ENCODE results near the gene ARHGAP42.

Gene ARHGAP42

GRCh38 chr11:100821198-100821597, 134.1 kb downstream of the ARHGAP42 start:
- no peaks in the 10 kb centered on the region for H3K27me3 Mint-ChIP-seq (ENCODE audit: low read depth)
- H3K4me3 Mint-ChIP-seq = no peak overlapping the region
- no peaks in the 10 kb centered on the region for H3K36me3 Mint-ChIP-seq (ENCODE audit: low read depth)

DNA sequence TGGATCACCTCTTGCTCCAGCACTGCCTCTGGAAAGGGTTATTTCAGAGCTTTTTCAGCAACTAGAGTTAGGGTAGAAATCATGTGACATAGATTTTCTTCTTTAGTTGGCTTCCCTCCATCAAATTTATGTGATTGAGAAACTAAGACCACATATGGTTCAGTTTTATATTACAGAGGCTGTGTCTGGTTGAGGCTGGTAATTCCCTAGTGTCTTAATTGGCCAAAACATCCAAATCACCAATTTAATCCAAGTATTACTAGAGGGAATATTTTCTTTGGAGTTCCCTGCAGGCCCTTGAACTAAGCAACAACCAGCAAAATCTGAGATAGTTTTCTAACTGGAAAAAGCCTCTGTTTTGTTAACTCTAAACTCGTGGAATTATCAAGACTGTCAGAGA, 136.3 kb downstream of the ARHGAP42 start:
- Mint-ChIP-seq H3K4me3 (no peak overlapping the region), H3K27me3 (ENCODE audit: low read depth) (no peaks in the 10 kb centered on the region), H3K36me3 (ENCODE audit: low read depth) (no peaks in the 10 kb centered on the region), H3K9me3 (peaks cover 3% of the 10 kb centered on the region), H3K27ac (no peak overlapping the region), H3K4me1 (ENCODE audit: low read depth) (no peaks in the 10 kb centered on the region)
- DNase-seq (ENCODE audit: low spot score) = no peak

More at GRCh38 chr11:100821198-100821597, 134.1 kb downstream of the ARHGAP42 start:
- no peaks in the 10 kb centered on the region for H3K4me1 Mint-ChIP-seq (ENCODE audit: low read depth)
- no peak overlapping the region for H3K27ac Mint-ChIP-seq
- DNase-seq (ENCODE audit: low spot score) = no peak
- peaks cover 6% of the 10 kb centered on the region for H3K9me3 Mint-ChIP-seq

DNA sequence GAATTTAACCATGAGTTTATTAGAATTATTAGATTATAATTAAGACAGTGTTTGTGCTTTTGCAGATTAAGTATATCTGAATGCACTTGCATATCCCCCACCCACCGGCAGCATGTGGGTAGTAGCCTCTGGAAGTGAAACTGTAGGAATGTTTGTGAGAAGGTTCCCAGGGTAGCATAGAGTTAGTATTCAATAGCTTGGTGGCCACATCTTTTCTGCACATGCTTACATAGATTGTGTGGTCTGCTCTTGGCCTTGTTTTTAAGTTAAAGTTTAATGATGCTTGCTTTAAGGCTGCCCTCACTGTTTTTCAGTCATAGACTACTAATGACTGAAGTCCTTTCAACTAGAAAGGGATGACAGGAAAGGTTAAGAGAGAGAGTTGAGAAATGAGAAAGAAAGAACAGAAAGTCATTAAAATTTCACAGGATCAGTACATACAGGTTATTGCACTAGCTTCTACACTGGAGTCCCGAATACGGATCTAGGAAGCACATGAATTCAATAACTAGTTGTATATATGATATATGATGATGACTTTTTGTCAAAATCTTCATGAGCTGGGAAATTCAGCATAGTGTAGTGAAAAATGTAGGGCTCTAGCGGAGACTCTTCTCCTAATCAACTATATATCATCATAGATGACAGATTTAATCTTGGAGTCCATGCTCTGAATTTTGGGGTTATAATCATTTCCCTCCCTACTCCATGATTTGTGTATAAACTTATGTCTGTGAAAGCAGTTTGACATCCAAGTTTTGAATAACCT, 137.1 kb downstream of the ARHGAP42 start:
- Mint-ChIP-seq H3K4me3 (no peak overlapping the region), H3K4me1 (ENCODE audit: low read depth) (no peaks in the 10 kb centered on the region), H3K9me3 (peaks cover 3% of the 10 kb centered on the region), H3K36me3 (ENCODE audit: low read depth) (no peaks in the 10 kb centered on the region), H3K27ac (no peak overlapping the region), H3K27me3 (ENCODE audit: low read depth) (no peaks in the 10 kb centered on the region)
- no peak for DNase-seq (ENCODE audit: low spot score)

DNA sequence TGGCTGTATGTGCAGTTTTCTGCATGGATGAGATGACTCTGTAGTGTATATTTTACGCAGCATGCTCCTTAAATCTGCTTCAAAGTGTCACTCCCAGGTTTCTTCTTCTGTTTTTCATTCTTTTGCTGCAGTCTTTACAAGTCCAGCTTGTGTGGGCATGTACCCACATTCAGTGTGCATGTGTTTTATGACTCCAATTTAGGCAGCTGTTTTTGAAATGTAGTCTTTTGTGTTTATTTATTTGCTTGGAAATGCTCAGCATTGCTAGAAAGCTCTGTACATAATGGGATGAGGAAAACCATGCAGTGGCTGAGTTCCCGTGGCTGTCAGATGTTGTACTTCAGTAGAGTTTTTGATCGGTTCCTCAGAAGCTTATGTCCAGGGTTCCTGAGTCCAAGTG, 138.5 kb downstream of the ARHGAP42 start:
- no peak for DNase-seq (ENCODE audit: low spot score)
- H3K4me1 Mint-ChIP-seq (ENCODE audit: low read depth) = no peaks in the 10 kb centered on the region
- H3K9me3 Mint-ChIP-seq = peaks cover 3% of the 10 kb centered on the region
- H3K27me3 Mint-ChIP-seq (ENCODE audit: low read depth) = no peaks in the 10 kb centered on the region
- H3K27ac Mint-ChIP-seq = no peak overlapping the region
- no peak overlapping the region for H3K4me3 Mint-ChIP-seq
- H3K36me3 Mint-ChIP-seq (ENCODE audit: low read depth) = no peaks in the 10 kb centered on the region

DNA sequence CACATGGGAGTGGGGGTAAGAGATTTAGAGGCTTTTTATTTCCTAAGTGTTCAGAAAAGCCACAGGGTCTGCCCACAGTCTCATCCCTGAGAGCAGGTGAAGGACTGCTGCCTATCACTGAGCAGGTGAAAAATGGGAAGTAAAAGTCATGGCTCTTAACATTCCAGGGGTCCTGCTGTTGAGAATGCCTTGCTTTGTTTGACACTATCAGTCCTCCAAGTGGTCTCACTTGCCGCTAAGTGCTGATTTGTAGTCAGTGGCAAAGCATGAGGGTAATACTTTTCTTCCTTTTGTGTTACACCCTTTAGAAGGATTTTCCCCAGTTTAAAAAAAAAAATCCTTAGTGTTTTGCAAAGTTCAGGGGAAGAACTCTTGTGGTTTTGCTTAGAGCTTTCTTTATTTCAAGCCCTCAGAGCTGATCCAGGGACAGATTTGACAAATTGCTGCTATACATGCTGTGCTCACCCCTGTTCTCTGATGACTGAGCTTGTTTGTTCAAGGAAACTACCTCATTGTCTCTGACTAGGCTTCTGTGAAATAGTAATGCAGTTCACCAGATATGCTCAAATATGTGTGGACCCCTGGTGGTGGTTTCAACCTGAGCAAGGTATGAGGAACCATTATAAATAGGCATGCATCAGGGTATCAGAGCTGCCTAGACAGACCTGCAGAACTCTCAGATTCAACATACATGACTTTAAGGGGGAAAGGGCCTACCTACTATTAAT, 141.0 kb downstream of the ARHGAP42 start:
- no peak overlapping the region for H3K4me3 Mint-ChIP-seq
- no peaks in the 10 kb centered on the region for H3K4me1 Mint-ChIP-seq (ENCODE audit: low read depth)
- H3K9me3 Mint-ChIP-seq = no peaks in the 10 kb centered on the region
- no peaks in the 10 kb centered on the region for H3K27me3 Mint-ChIP-seq (ENCODE audit: low read depth)
- H3K36me3 Mint-ChIP-seq (ENCODE audit: low read depth) = no peaks in the 10 kb centered on the region
- no peak for DNase-seq (ENCODE audit: low spot score)
- no peak overlapping the region for H3K27ac Mint-ChIP-seq

- no peak for DNase-seq (ENCODE audit: low spot score)
- no peaks in the 10 kb centered on the region for H3K27me3 Mint-ChIP-seq (ENCODE audit: low read depth)
- H3K36me3 Mint-ChIP-seq (ENCODE audit: low read depth) = no peaks in the 10 kb centered on the region
- H3K9me3 Mint-ChIP-seq = no peaks in the 10 kb centered on the region
- no peak overlapping the region for H3K4me3 Mint-ChIP-seq
- no peak overlapping the region for H3K27ac Mint-ChIP-seq
- no peaks in the 10 kb centered on the region for H3K4me1 Mint-ChIP-seq (ENCODE audit: low read depth)
These were observed 143.2 kb downstream of the ARHGAP42 start for GRCh38 chr11:100830274-100830673.

DNA sequence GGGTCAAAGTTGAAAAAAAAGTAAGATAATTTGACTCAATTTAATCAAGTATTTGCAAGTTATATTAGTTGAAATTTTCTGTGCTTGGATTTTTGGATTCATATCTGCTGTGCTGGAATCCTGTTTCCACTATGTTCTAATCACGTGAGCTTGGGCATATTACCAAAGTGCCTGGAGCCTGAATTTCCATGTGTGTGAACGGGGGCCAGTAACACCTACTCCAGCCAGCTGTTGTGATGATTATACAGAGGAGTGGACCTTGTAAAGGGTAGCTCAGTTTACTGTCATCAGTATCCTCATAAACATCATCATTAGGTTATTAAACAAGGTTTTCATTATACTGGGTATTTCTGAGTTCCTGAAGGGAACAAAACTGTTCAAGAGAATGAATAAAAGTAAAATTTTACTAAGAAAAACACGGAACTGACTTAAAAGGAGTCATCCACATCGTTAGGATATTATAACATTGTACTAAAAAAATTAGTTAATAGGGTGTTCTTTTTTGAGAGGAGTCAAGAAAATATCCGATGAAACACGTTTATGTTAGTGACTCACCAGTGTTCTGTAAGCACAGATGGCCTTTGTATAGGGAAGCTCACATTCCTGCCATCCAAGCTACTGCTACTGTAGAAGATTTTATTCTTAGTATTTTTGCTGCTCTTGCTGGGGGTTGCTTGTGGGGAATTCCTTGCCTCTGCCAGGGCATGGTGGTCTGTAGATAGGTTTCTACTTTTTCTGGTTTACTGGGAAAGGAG, 144.1 kb downstream of the ARHGAP42 start:
- Mint-ChIP-seq H3K9me3 (no peaks in the 10 kb centered on the region), H3K27ac (no peak overlapping the region), H3K4me3 (no peak overlapping the region), H3K36me3 (ENCODE audit: low read depth) (no peaks in the 10 kb centered on the region), H3K4me1 (ENCODE audit: low read depth) (no peaks in the 10 kb centered on the region), H3K27me3 (ENCODE audit: low read depth) (no peaks in the 10 kb centered on the region)
- DNase-seq (ENCODE audit: low spot score) = no peak

- no peak for DNase-seq (ENCODE audit: low spot score)
- no peaks in the 10 kb centered on the region for H3K4me1 Mint-ChIP-seq (ENCODE audit: low read depth)
- no peak overlapping the region for H3K4me3 Mint-ChIP-seq
- no peaks in the 10 kb centered on the region for H3K9me3 Mint-ChIP-seq
- no peaks in the 10 kb centered on the region for H3K27me3 Mint-ChIP-seq (ENCODE audit: low read depth)
- H3K36me3 Mint-ChIP-seq (ENCODE audit: low read depth) = no peaks in the 10 kb centered on the region
- H3K27ac Mint-ChIP-seq = no peak overlapping the region
These were observed 144.9 kb downstream of the ARHGAP42 start for GRCh38 chr11:100831929-100832494.

GRCh38 chr11:100832829-100833228, 145.7 kb downstream of the ARHGAP42 start:
- Mint-ChIP-seq H3K9me3 (no peaks in the 10 kb centered on the region), H3K27me3 (ENCODE audit: low read depth) (no peaks in the 10 kb centered on the region), H3K4me3 (no peak overlapping the region), H3K4me1 (ENCODE audit: low read depth) (no peaks in the 10 kb centered on the region), H3K36me3 (ENCODE audit: low read depth) (no peaks in the 10 kb centered on the region), H3K27ac (no peak overlapping the region)
- no peak for DNase-seq (ENCODE audit: low spot score)

DNA sequence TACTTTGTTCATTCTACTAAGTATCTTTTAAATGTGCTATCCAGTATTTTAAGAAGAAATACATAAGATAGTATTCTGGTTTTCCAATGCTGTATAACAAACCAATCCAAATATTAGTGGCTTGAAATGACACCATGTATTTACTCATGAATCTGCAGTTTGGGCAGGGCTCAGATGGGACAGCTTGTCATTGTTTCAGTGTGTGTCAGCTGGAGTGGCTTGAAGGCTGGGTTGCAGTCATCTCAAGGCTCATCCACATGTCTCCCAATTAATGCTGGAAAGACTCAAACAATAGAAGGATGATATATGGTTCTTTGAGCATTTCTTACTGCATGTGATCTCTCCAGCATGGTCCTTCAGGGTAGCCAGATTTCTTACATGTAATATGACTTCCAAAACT, 146.2 kb downstream of the ARHGAP42 start:
- Mint-ChIP-seq H3K4me1 (ENCODE audit: low read depth) (no peaks in the 10 kb centered on the region), H3K27ac (no peak overlapping the region), H3K4me3 (no peak overlapping the region), H3K9me3 (no peaks in the 10 kb centered on the region), H3K36me3 (ENCODE audit: low read depth) (no peaks in the 10 kb centered on the region), H3K27me3 (ENCODE audit: low read depth) (no peaks in the 10 kb centered on the region)
- DNase-seq (ENCODE audit: low spot score) = no peak

DNA sequence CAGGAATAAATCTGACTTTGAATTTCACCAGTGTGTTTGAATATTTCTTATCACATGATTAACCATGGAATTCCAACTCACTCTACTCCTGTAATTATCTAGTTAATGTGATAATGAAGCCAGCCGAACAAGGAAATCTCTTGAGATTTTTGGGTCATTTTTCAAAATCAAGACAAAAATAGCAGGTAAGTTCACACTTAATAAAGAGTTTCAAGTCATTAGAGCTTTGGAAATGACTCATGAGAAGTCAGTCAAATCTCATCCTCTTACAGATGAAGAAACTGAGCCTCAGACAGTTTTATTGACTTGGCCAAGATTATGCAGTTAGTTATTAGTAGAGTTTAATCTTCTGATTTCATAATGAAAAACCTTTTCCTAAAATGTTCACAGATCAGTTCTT, 148.8 kb downstream of the ARHGAP42 start:
- Mint-ChIP-seq H3K4me3 (no peak overlapping the region), H3K27me3 (ENCODE audit: low read depth) (no peaks in the 10 kb centered on the region)

GRCh38 chr11:100837311-100837710, 150.2 kb downstream of the ARHGAP42 start:
- Mint-ChIP-seq H3K4me3 (no peak overlapping the region), H3K4me1 (ENCODE audit: low read depth) (no peaks in the 10 kb centered on the region), H3K36me3 (ENCODE audit: low read depth) (no peaks in the 10 kb centered on the region), H3K9me3 (peaks cover 7% of the 10 kb centered on the region), H3K27ac (no peak overlapping the region), H3K27me3 (ENCODE audit: low read depth) (no peaks in the 10 kb centered on the region)
- no peak for DNase-seq (ENCODE audit: low spot score)

More for the DNA sequence above, 148.8 kb downstream of the ARHGAP42 start:
- no peak for DNase-seq (ENCODE audit: low spot score)
- Mint-ChIP-seq H3K9me3 (peaks cover 3% of the 10 kb centered on the region), H3K36me3 (ENCODE audit: low read depth) (no peaks in the 10 kb centered on the region), H3K27ac (no peak overlapping the region), H3K4me1 (ENCODE audit: low read depth) (no peaks in the 10 kb centered on the region)

DNA sequence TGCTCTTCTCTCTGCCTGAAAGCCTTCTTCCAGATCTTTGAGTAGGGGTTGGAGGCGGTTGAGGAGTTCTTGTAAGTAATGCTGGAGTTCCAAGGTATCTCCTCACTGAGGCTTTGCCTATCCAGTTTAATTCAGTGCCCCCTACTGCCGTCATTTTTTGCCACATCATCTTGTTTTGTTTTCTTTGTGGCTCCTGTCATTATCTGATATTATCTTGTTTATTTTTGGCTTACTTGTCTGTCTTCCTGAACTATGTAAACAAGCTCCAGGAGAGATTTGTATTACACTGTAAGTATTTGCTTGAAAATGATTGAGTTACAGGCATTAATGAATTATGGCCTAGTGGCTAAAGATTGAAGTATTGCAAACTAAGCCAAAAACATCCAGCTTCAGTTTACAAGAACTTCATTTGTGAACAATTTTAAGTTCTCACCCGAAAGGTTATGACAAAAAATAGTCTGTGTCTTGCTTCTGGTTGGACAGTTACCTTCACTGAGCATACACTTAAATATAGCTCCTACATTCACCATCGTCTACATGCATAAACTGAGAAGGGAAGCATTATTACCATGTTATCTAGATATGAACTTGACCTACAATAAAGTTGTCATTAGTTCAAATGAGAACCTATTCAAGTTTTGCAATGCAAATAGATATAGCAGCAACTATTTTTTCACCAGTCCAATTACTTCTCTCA, 154.8 kb downstream of the ARHGAP42 start:
- Mint-ChIP-seq H3K4me1 (ENCODE audit: low read depth) (no peaks in the 10 kb centered on the region), H3K4me3 (no peak overlapping the region), H3K9me3 (peaks cover 7% of the 10 kb centered on the region), H3K27ac (no peak overlapping the region), H3K27me3 (ENCODE audit: low read depth) (no peaks in the 10 kb centered on the region), H3K36me3 (ENCODE audit: low read depth) (no peaks in the 10 kb centered on the region)
- no peak for DNase-seq (ENCODE audit: low spot score)
